Stimulated activated CD8-positive, alpha-beta memory T cell treated with anti-CD3 and anti-CD28 coated beads, Interleukin-15, amount 100 ng/mL, for 24 hours (primary cell): ENCODE results near the gene CEBPZOS.

ENCODE experiments used
- DNase-seq: peaks from one replicate; pipeline ENCODE4 v3.0.0-alpha.2; 2020; ENCODE audit warnings: low read depth

The CEBPZOS gene

GRCh38 chr2:37196320-37197195 is at the start of gene CEBPZOS:
Gene CEBPZOS, plus strand, starts transcription at chr2:37196496. Its CDS starts 3,209 bp downstream, at chr2:37199705.
- peak; percentile 77 for DNase-seq

- DNase-seq, result no peak
Measured at GRCh38 chr2:37148325-37148724, 48.0 kb upstream of the CEBPZOS start.

- DNase-seq, result no peak
Measured at GRCh38 chr2:37149626-37150322, 46.5 kb upstream of the CEBPZOS start.

- DNase-seq, result no peak
Measured at GRCh38 chr2:37153224-37153623, 43.1 kb upstream of the CEBPZOS start.

- no peak for DNase-seq
Measured at GRCh38 chr2:37154785-37155184, 41.5 kb upstream of the CEBPZOS start.

- DNase-seq, result peak; percentile 6
Measured at GRCh38 chr2:37156071-37156856, 40.0 kb upstream of the CEBPZOS start.

GRCh38 chr2:37156857-37157714 is 39.2 kb upstream of the CEBPZOS start, which contains the start of gene EIF2AK2:
Gene EIF2AK2, minus strand, starts transcription at chr2:37156980. Its CDS starts 9,174 bp downstream, at chr2:37147806.
- peak; percentile 46 for DNase-seq

GRCh38 chr2:37164757-37165156 is 31.5 kb upstream of the CEBPZOS start:
- no peak for DNase-seq

GRCh38 chr2:37167636-37168180 is 28.6 kb upstream of the CEBPZOS start:
- DNase-seq, result no peak

GRCh38 chr2:37168217-37168981 is 27.9 kb upstream of the CEBPZOS start:
- DNase-seq, result no peak

GRCh38 chr2:37171624-37171950 is 24.7 kb upstream of the CEBPZOS start:
- no peak for DNase-seq

- no peak for DNase-seq
Measured at GRCh38 chr2:37173741-37174140, 22.6 kb upstream of the CEBPZOS start.

GRCh38 chr2:37180006-37180639 is 16.2 kb upstream of the CEBPZOS start:
- DNase-seq, result no peak

GRCh38 chr2:37180640-37181039 is 15.7 kb upstream of the CEBPZOS start:
- DNase-seq, result no peak

GRCh38 chr2:37181726-37182684 is 14.3 kb upstream of the CEBPZOS start:
- DNase-seq, result no peak

- DNase-seq, result no peak
Measured at GRCh38 chr2:37188570-37188969, 7.7 kb upstream of the CEBPZOS start, which contains the start of gene SULT6B1. Gene SULT6B1, minus strand, starts transcription at chr2:37188670. Its CDS starts 30 bp downstream, at chr2:37188640.

GRCh38 chr2:37189452-37190153 is 6.7 kb upstream of the CEBPZOS start:
- DNase-seq, result no peak

GRCh38 chr2:37190290-37190689 is 6.0 kb upstream of the CEBPZOS start:
- DNase-seq, result no peak
